DMS153 treated with DMSO at 0.1 percent for 48 hours (cell line): ENCODE data around the gene POLD4.

ENCODE experiments used
- DNase-seq: peaks from one replicate; lab custom pipeline; 2025; ENCODE audit not compliant: unreplicated experiment; lab: John Stamatoyannopoulos, UW

Gene POLD4

GRCh38 chr11:67317888-67318555 is 35.3 kb downstream of the POLD4 start:
- no peak for DNase-seq

GRCh38 chr11:67317205-67317887 is 36.0 kb downstream of the POLD4 start:
- DNase-seq, result peak; percentile 98

- no peak for DNase-seq
Measured at GRCh38 chr11:67316882-67317204, 36.5 kb downstream of the POLD4 start.

- no peak for DNase-seq
Measured at GRCh38 chr11:67315325-67315909, 37.9 kb downstream of the POLD4 start.

GRCh38 chr11:67314218-67314617 is 39.1 kb downstream of the POLD4 start:
- DNase-seq, result no peak

- DNase-seq, result no peak
Measured at GRCh38 chr11:67313125-67313890, 40.0 kb downstream of the POLD4 start.

- no peak for DNase-seq
Measured at GRCh38 chr11:67312187-67313021, 40.9 kb downstream of the POLD4 start.

GRCh38 chr11:67311556-67312082 is 41.7 kb downstream of the POLD4 start:
- DNase-seq, result no peak

GRCh38 chr11:67311051-67311555 is 42.2 kb downstream of the POLD4 start:
- DNase-seq, result no peak

- no peak for DNase-seq
Measured at GRCh38 chr11:67310246-67311050, 42.9 kb downstream of the POLD4 start.

- DNase-seq, result no peak
Measured at GRCh38 chr11:67309661-67310061, 43.7 kb downstream of the POLD4 start.

GRCh38 chr11:67309166-67309565 is 44.2 kb downstream of the POLD4 start:
- no peak for DNase-seq

GRCh38 chr11:67308031-67308866 is 45.1 kb downstream of the POLD4 start:
- no peak for DNase-seq

GRCh38 chr11:67307545-67308001 is 45.8 kb downstream of the POLD4 start:
- DNase-seq, result no peak

- no peak for DNase-seq
Measured at GRCh38 chr11:67306769-67307544, 46.4 kb downstream of the POLD4 start.

- no peak for DNase-seq
Measured at GRCh38 chr11:67304511-67305113, 48.7 kb downstream of the POLD4 start.

- DNase-seq, result no peak
Measured at GRCh38 chr11:67303835-67304411, 49.4 kb downstream of the POLD4 start.
